B cell (primary cell): ENCODE results near the gene APBA2. TPM values are rescaled to one million over a fixed set of nuclear protein-coding genes. Genes with fewer than 3 reads are reported as not detected.

Experiments used
- ATAC-seq: fragments of 200-7000 bp; cut with Tn5 transposase; one replicate; pipeline ENCODE4 v1.10.0; 2021; ENCODE audit warnings: low read depth, mild to moderate bottlenecking, moderate number of reproducible peaks, moderate library complexity
- CTCF ChIA-PET: fragments of 350-600 bp; sonication (Branson Sonifier 250); formaldehyde crosslinking; loops from one replicate; lab custom pipeline; 2021; ENCODE audit warnings: antibody characterized with exemption, inconsistent platforms; lab: Charles Lee
- POLR2A ChIA-PET: fragments of 350-600 bp; sonication (Branson Sonifier 250); formaldehyde crosslinking; loops from one replicate; lab custom pipeline; 2021; ENCODE audit warnings: antibody characterized with exemption; lab: Charles Lee
- DNase-seq: peaks from one replicate; pipeline ENCODE4 v3.0.0; 2013
- H2AFZ ChIP-seq: 2 replicates; pipeline ENCODE4 v1.6.1; 2012; ENCODE audit warnings: mild to moderate bottlenecking, low read depth, low read length; ENCODE audit not compliant: insufficient read depth, poor library complexity, severe bottlenecking
- H3K27ac ChIP-seq, 2 donors: 1 replicate in 1 of 2; 2 replicates in 1 of 2; pipeline ENCODE4 v1.5.1; 2012 to 2013; ENCODE audit warnings: low read length in 2 of 2, mild to moderate bottlenecking in 2 of 2, moderate library complexity in 1 of 2
- H3K27me3 ChIP-seq, 4 experiments: fragments of 200-600 bp in 1 of 4; sonication (generic) in 1 of 4; replicated peaks in 1 of 4; 1 replicate in 2 of 4; 2 replicates in 2 of 4; pipeline versions ENCODE4 v1.6.1 to v1.7.0; 2013 to 2016; ENCODE audit warnings: low read length in 3 of 4, mild to moderate bottlenecking in 2 of 4, mixed read lengths in 1 of 4, moderate library complexity in 1 of 4; ENCODE audit not compliant: insufficient read depth in 4 of 4, control insufficient read depth in 3 of 4; ENCODE audit errors: control extremely low read depth in 1 of 4
- H3K36me3 ChIP-seq, 2 experiments: replicated peaks in 1 of 2; 1 replicate in 1 of 2; 2 replicates in 1 of 2; pipeline versions ENCODE4 v1.6.1 to v1.7.1; 2013; ENCODE audit warnings: low read length in 1 of 2; ENCODE audit not compliant: insufficient read depth in 2 of 2, control insufficient read depth in 1 of 2; ENCODE audit errors: control extremely low read depth in 1 of 2, extremely low read depth in 1 of 2
- H3K4me1 ChIP-seq, 2 donors: fragments of 200-600 bp in 1 of 2; sonication (generic) in 1 of 2; 1 replicate in 1 of 2; 2 replicates in 1 of 2; pipeline versions ENCODE4 v1.5.1 to v1.6.1; 2013 to 2017; ENCODE audit warnings: low read length in 2 of 2; ENCODE audit not compliant: control insufficient read depth in 2 of 2, insufficient read depth in 2 of 2
- H3K4me2 ChIP-seq: replicated peaks from 2 replicates; pipeline ENCODE3; 2012; ENCODE audit warnings: mild to moderate bottlenecking, low read depth, low read length; ENCODE audit not compliant: poor library complexity, severe bottlenecking
- H3K4me3 ChIP-seq, 5 experiments: fragments of 200-600 bp in 1 of 5; sonication (generic) in 1 of 5; 1 replicate in 3 of 5; 2 replicates in 2 of 5; pipeline versions ENCODE4 v1.5.1 to v1.7.0; 2011 to 2016; ENCODE audit warnings: low read length in 4 of 5, mild to moderate bottlenecking in 4 of 5, low read depth in 2 of 5, control low read depth in 1 of 5, moderate library complexity in 1 of 5; ENCODE audit not compliant: insufficient read depth in 1 of 5; ENCODE audit errors: control extremely low read depth in 1 of 5, extremely low read depth in 1 of 5
- H3K79me2 ChIP-seq: fragments of 200-600 bp; sonication (generic); one replicate; pipeline ENCODE4 v1.6.0; 2016; ENCODE audit warnings: low read length; ENCODE audit not compliant: control insufficient read depth, insufficient read depth
- H3K9ac ChIP-seq: fragments of 200-600 bp; sonication (generic); 2 replicates; pipeline ENCODE4 v1.6.1; 2017; ENCODE audit warnings: mild to moderate bottlenecking, low read length, moderate library complexity
- H3K9me3 ChIP-seq, 3 donors: one replicate each; pipeline versions ENCODE4 v1.6.1 to v1.7.1; 2013; ENCODE audit warnings: low read length in 2 of 3; ENCODE audit not compliant: control insufficient read depth in 2 of 3, insufficient read depth in 1 of 3; ENCODE audit errors: control extremely low read depth in 1 of 3
- H4K20me1 ChIP-seq: 2 replicates; pipeline ENCODE4 v1.6.0; 2012; ENCODE audit warnings: mild to moderate bottlenecking, low read length; ENCODE audit not compliant: insufficient read depth, control insufficient read depth, poor library complexity, severe bottlenecking
- H3K27ac Mint-ChIP-seq: one replicate; pipeline ENCODE4 v1.8.0; 2021; ENCODE audit warnings: mixed read lengths
- H3K27me3 Mint-ChIP-seq: one replicate; pipeline ENCODE4 v1.8.0; 2021; ENCODE audit warnings: mixed read lengths
- H3K4me1 Mint-ChIP-seq: one replicate; pipeline ENCODE4 v1.8.0; 2021; ENCODE audit warnings: mixed read lengths
- H3K4me3 Mint-ChIP-seq: one replicate; pipeline ENCODE4 v1.8.0; 2021; ENCODE audit warnings: mixed read lengths
- H3K9me3 Mint-ChIP-seq: one replicate; pipeline ENCODE4 v1.8.0; 2022; ENCODE audit warnings: mixed read lengths; ENCODE audit not compliant: insufficient read depth
- EZH2 ChIP-seq: IDR thresholded peaks from 2 replicates; pipeline ENCODE4 v1.6.1; 2012; ENCODE audit warnings: borderline replicate concordance, low read depth, mild to moderate bottlenecking, moderate library complexity, low read length; ENCODE audit not compliant: insufficient read depth, poor library complexity, severe bottlenecking
- WGBS: methylation state at CpG from one replicate; pipeline ENCODE4 v1.1.5; 2013; ENCODE audit warnings: missing lambda C conversion rate; ENCODE audit not compliant: insufficient coverage; 5-methylcytosine and 5-hydroxymethylcytosine counted together
- intact Hi-C: fragments of 100-400 bp; cut with micrococcal nuclease; formaldehyde crosslinking; loops from one replicate; pipeline ENCODE4 v1.10.0; 2022
- polyA plus RNA-seq: library from polyadenylated mRNA; depleted of rRNA; stranded (reverse); fragments of >200 nt; gene quantifications from 2 replicates; pipeline ENCODE4 v1.2.3, GENCODE V29; 2012
- total RNA-seq, 2 donors: library from RNA; stranded (reverse); fragments of 120-200 nt in 1 of 2; gene quantifications; 1 replicate in 1 of 2; 2 replicates in 1 of 2; pipeline versions ENCODE4 v1.2.3 to v1.2.4, GENCODE V29; 2013 to 2022
- TF ChIP-seq, protein P1 (sequence below): fragments of 200-600 bp; IDR thresholded peaks from one replicate; pipeline ENCODE4 v1.8.0; 2022; ENCODE audit warnings: antibody characterized with exemption, mild to moderate bottlenecking

APBA2 gene
- total and polyA plus RNA-seq, 2 donors (not counting 1 experiment from before 2014, with no cell fraction given) = 0.19 TPM; not detected in 1

DNA sequence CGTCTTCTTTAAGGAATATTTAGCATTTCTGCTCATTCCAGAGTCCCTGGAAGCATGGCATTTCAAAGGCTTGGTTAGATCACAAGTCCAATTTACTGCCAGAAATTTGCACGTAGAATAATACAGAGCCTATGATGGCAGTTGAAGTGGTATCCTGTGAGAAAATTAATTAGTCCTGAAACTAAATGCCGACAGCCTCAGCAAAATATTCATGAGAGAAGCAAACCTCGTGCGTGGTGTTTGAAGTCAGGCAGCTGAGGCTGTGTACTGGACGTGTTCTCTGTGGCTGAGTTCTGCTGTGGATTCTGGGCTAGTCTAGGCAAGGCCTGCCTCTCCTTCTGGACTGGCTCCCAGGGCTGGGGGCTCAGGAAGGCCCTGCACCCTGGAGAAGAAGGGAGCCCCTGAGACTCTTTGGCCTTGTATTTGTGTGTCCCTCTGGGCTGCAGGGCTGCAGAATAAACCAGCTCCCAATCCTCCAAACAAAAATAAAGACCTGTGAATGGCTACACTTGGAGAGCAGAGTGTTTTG, 106.6 kb downstream of the APBA2 start:
- Histone ChIP-seq H3K9ac (no peak overlapping the region), H3K4me3 (no peak overlapping the region), H3K4me1 (no peaks in the 10 kb centered on the region), H4K20me1 (no peaks in the 10 kb centered on the region), H3K4me2 (no peak overlapping the region), H3K27ac (no peak overlapping the region), H3K36me3 (no peaks in the 10 kb centered on the region), H3K79me2 (no peaks in the 10 kb centered on the region), H2AFZ (no peak overlapping the region), H3K27me3 (no peaks in the 10 kb centered on the region), H3K9me3 (no peaks in the 10 kb centered on the region)
- Mint-ChIP-seq H3K27ac (no peak overlapping the region), H3K27me3 (no peaks in the 10 kb centered on the region), H3K4me1 (no peaks in the 10 kb centered on the region), H3K4me3 (no peak overlapping the region), H3K9me3 (peaks cover 1% of the 10 kb centered on the region)
- no peak for ATAC-seq
- intact Hi-C loops = no loop called here
- DNase-seq = no peak
- POLR2A ChIA-PET = no interaction called here
- TF ChIP-seq, protein P1, sequence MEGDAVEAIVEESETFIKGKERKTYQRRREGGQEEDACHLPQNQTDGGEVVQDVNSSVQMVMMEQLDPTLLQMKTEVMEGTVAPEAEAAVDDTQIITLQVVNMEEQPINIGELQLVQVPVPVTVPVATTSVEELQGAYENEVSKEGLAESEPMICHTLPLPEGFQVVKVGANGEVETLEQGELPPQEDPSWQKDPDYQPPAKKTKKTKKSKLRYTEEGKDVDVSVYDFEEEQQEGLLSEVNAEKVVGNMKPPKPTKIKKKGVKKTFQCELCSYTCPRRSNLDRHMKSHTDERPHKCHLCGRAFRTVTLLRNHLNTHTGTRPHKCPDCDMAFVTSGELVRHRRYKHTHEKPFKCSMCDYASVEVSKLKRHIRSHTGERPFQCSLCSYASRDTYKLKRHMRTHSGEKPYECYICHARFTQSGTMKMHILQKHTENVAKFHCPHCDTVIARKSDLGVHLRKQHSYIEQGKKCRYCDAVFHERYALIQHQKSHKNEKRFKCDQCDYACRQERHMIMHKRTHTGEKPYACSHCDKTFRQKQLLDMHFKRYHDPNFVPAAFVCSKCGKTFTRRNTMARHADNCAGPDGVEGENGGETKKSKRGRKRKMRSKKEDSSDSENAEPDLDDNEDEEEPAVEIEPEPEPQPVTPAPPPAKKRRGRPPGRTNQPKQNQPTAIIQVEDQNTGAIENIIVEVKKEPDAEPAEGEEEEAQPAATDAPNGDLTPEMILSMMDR = no peak
- TF ChIP-seq EZH2 = no peak
- CTCF ChIA-PET = no interaction called here
- WGBS = 96% methylated on average over 5 of the region's 6 CpGs

DNA sequence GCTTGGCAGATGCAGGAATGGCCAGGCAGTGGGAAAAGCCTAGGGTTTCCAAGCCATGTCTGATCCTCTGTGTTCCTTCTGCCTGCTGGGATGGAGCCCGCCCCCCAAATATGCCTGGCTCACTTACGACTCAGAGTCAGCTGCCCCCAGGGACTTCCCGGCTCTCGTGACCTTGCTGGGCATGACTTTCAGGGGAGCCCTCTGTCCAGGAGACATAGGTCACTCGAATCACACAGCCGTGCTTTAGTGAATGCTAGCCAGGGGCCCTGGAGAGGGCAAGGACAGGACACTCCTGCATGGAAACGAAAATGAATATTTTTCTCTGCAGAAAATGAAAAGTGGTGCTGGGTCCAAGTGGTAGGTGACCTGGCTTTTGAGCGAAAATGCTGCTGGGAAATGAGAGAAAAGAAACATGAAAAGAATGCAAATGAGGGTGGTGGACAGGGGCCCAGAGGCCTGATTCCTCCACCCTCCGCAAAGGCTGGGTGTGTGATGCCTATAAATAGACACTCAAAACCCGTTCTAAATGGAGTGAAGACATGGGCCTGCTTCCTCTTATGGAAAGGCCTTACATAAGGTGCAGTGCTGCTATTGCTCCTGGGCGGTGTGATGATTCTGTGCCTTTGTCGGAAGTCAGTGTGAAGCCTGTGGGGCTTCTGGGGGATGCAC, 107.4 kb downstream of the APBA2 start:
- H3K4me1 Mint-ChIP-seq = no peaks in the 10 kb centered on the region
- no peaks in the 10 kb centered on the region for H3K4me1 ChIP-seq
- TF ChIP-seq EZH2 = no peak
- TF ChIP-seq, protein P1 = no peak
- DNase-seq (no peak), ATAC-seq (no peak)
- no peak overlapping the region for H3K4me3 ChIP-seq
- no peaks in the 10 kb centered on the region for H3K27me3 Mint-ChIP-seq
- H3K79me2 ChIP-seq = no peaks in the 10 kb centered on the region
- H4K20me1 ChIP-seq = no peaks in the 10 kb centered on the region
- no peak overlapping the region for H3K9ac ChIP-seq
- ChIA-PET CTCF (no interaction called here), POLR2A (no interaction called here)
- H3K4me2 ChIP-seq = no peak overlapping the region
- H3K36me3 ChIP-seq = no peaks in the 10 kb centered on the region
- no peak overlapping the region for H3K4me3 Mint-ChIP-seq
- intact Hi-C loops = no loop called here
- no peaks in the 10 kb centered on the region for H3K9me3 Mint-ChIP-seq
- no peaks in the 10 kb centered on the region for H3K27me3 ChIP-seq
- H3K27ac ChIP-seq = no peak overlapping the region
- WGBS = 83% methylated on average over 12 of the region's 12 CpGs
- no peak overlapping the region for H3K27ac Mint-ChIP-seq
- H3K9me3 ChIP-seq = no peaks in the 10 kb centered on the region
- H2AFZ ChIP-seq = no peak overlapping the region
